WTC11 (cell line): ENCODE measurements around the gene DCTN5. TPM values are rescaled to one million over a fixed set of nuclear protein-coding genes. Genes with fewer than 3 reads are reported as not detected.

Experiments
- ATAC-seq: fragments of 200-7000 bp; cut with Tn5 transposase; 2 replicates; pipeline ENCODE4 v1.10.0; 2021; ENCODE audit warnings: mild to moderate bottlenecking, moderate library complexity
- CTCF ChIA-PET: fragments of 300-600 bp; sonication (Branson Sonifier 250); formaldehyde crosslinking; loops from one replicate; lab custom pipeline; 2021; ENCODE audit warnings: antibody characterized with exemption; lab: Charles Lee
- POLR2A ChIA-PET: fragments of 350-600 bp; sonication (Branson Sonifier 250); formaldehyde crosslinking; loops from one replicate; lab custom pipeline; 2021; ENCODE audit warnings: antibody characterized with exemption; lab: Charles Lee
- DNase-seq: peaks from one replicate; pipeline ENCODE4 v3.0.0; 2021; ENCODE audit warnings: low spot score
- H3K27ac Mint-ChIP-seq: 2 replicates; pipeline ENCODE4 v1.8.0; 2021; ENCODE audit warnings: mixed read lengths
- H3K27me3 Mint-ChIP-seq: 2 replicates; pipeline ENCODE4 v1.8.0; 2021; ENCODE audit warnings: low read depth, mild to moderate bottlenecking, moderate library complexity, mixed read lengths
- H3K36me3 Mint-ChIP-seq: 2 replicates; pipeline ENCODE4 v1.8.0; 2021; ENCODE audit warnings: mixed read lengths
- H3K4me1 Mint-ChIP-seq: 2 replicates; pipeline ENCODE4 v1.8.0; 2022; ENCODE audit warnings: mixed read lengths
- H3K4me3 Mint-ChIP-seq: 2 replicates; pipeline ENCODE4 v1.8.0; 2021; ENCODE audit warnings: mild to moderate bottlenecking, moderate library complexity, mixed read lengths
- H3K9me3 Mint-ChIP-seq: 2 replicates; pipeline ENCODE4 v1.8.0; 2021; ENCODE audit warnings: mixed read lengths
- E2F1 ChIP-seq: sonication (generic); formaldehyde crosslinking; IDR thresholded peaks from 2 replicates; pipeline ENCODE4 v1.8.0; 2022; ENCODE audit warnings: mild to moderate bottlenecking, missing genetic modification reagents
- ESRRA ChIP-seq: sonication (generic); formaldehyde crosslinking; IDR thresholded peaks from 2 replicates; pipeline ENCODE4 v1.8.1; 2022; ENCODE audit warnings: mild to moderate bottlenecking, missing genetic modification reagents, borderline replicate concordance
- FOXJ3 ChIP-seq: sonication (generic); formaldehyde crosslinking; IDR thresholded peaks from 2 replicates; pipeline ENCODE4 v1.9.0; 2021; ENCODE audit warnings: missing genetic modification reagents, mild to moderate bottlenecking, borderline replicate concordance
- FOXK1 ChIP-seq: sonication (generic); formaldehyde crosslinking; IDR thresholded peaks from 2 replicates; pipeline ENCODE4 v1.8.0; 2022; ENCODE audit warnings: mild to moderate bottlenecking, moderate library complexity, missing genetic modification reagents
- GTF2I ChIP-seq: fragments of 250-450 bp; sonication (Bioruptor Pico); conservative IDR thresholded peaks from 2 replicates; pipeline ENCODE4 v1.4.0; 2021; ENCODE audit warnings: mild to moderate bottlenecking
- JAZF1 ChIP-seq: fragments of 250-450 bp; sonication (Bioruptor Pico); IDR thresholded peaks from 2 replicates; pipeline ENCODE4 v1.9.0; 2021; ENCODE audit warnings: moderate library complexity, mild to moderate bottlenecking, inconsistent platforms
- NFYB ChIP-seq: sonication (generic); formaldehyde crosslinking; conservative IDR thresholded peaks from 2 replicates; pipeline ENCODE4 v1.8.0; 2022; ENCODE audit warnings: low read depth, missing genetic modification reagents
- NR2C2 ChIP-seq: sonication (generic); formaldehyde crosslinking; IDR thresholded peaks from 2 replicates; pipeline ENCODE4 v1.8.0; 2022; ENCODE audit warnings: mild to moderate bottlenecking, missing genetic modification reagents
- NR3C1 ChIP-seq: sonication (generic); formaldehyde crosslinking; conservative IDR thresholded peaks from 2 replicates; pipeline ENCODE4 v1.8.1; 2023; ENCODE audit warnings: low read depth, mild to moderate bottlenecking, missing genetic modification reagents
- PRRX2 ChIP-seq: fragments of 250-450 bp; sonication (Bioruptor Pico); IDR thresholded peaks from 2 replicates; pipeline ENCODE4 v1.8.0; 2021; ENCODE audit warnings: mild to moderate bottlenecking
- RELA ChIP-seq: sonication (generic); formaldehyde crosslinking; IDR thresholded peaks from 2 replicates; pipeline ENCODE4 v1.8.1; 2022; ENCODE audit warnings: missing genetic modification reagents, mild to moderate bottlenecking, borderline replicate concordance
- SMAD3 ChIP-seq: sonication (generic); formaldehyde crosslinking; IDR thresholded peaks from 2 replicates; pipeline ENCODE4 v1.8.0; 2022; ENCODE audit warnings: missing genetic modification reagents, mild to moderate bottlenecking, borderline replicate concordance
- SMAD4 ChIP-seq: sonication (generic); formaldehyde crosslinking; IDR thresholded peaks from 2 replicates; pipeline ENCODE4 v1.8.0; 2022; ENCODE audit warnings: mild to moderate bottlenecking, missing genetic modification reagents
- SP1 ChIP-seq: sonication (generic); formaldehyde crosslinking; conservative IDR thresholded peaks from 2 replicates; pipeline ENCODE4 v1.8.1; 2022; ENCODE audit warnings: missing genetic modification reagents
- TEAD1 ChIP-seq: sonication (generic); formaldehyde crosslinking; IDR thresholded peaks from 2 replicates; pipeline ENCODE4 v1.8.0; 2022; ENCODE audit warnings: mild to moderate bottlenecking, missing genetic modification reagents
- TEAD4 ChIP-seq: sonication (generic); formaldehyde crosslinking; IDR thresholded peaks from 2 replicates; pipeline ENCODE4 v1.8.0; 2022; ENCODE audit warnings: mild to moderate bottlenecking, missing genetic modification reagents
- USF2 ChIP-seq: sonication (generic); formaldehyde crosslinking; IDR thresholded peaks from 2 replicates; pipeline ENCODE4 v1.8.1; 2023; ENCODE audit warnings: mild to moderate bottlenecking, missing genetic modification reagents, moderate library complexity
- ZNF138 ChIP-seq: sonication (generic); formaldehyde crosslinking; conservative IDR thresholded peaks from 2 replicates; pipeline ENCODE4 v1.8.1; 2022; ENCODE audit warnings: mild to moderate bottlenecking, moderate library complexity, missing genetic modification reagents
- ZNF219 ChIP-seq: sonication (generic); formaldehyde crosslinking; IDR thresholded peaks from 2 replicates; pipeline ENCODE4 v1.8.0; 2023; ENCODE audit warnings: missing genetic modification reagents, mild to moderate bottlenecking, borderline replicate concordance
- ZNF263 ChIP-seq: sonication (generic); formaldehyde crosslinking; IDR thresholded peaks from 2 replicates; pipeline ENCODE4 v1.8.1; 2022; ENCODE audit warnings: low read depth, mild to moderate bottlenecking, moderate library complexity, missing genetic modification reagents
- ZNF416 ChIP-seq: fragments of 250-450 bp; sonication (Bioruptor Pico); IDR thresholded peaks from 2 replicates; pipeline ENCODE4 v1.9.0; 2021; ENCODE audit warnings: mild to moderate bottlenecking, inconsistent platforms
- ZNF671 ChIP-seq: fragments of 250-450 bp; sonication (Bioruptor Pico); IDR thresholded peaks from 2 replicates; pipeline ENCODE4 v1.8.0; 2021; ENCODE audit warnings: mild to moderate bottlenecking
- total RNA-seq: library from RNA; stranded (reverse); gene quantifications from 3 replicates; pipeline ENCODE4 v1.2.3, GENCODE V29; 2021
- TF ChIP-seq, protein P1 (sequence below): sonication (generic); formaldehyde crosslinking; IDR thresholded peaks from 2 replicates; pipeline ENCODE4 v1.8.1; 2023; ENCODE audit warnings: mild to moderate bottlenecking, missing genetic modification reagents
- TF ChIP-seq, protein P2 (sequence below): sonication (generic); formaldehyde crosslinking; IDR thresholded peaks from 2 replicates; pipeline ENCODE4 v1.8.1; 2022; ENCODE audit warnings: low read depth, mild to moderate bottlenecking, moderate library complexity, missing genetic modification reagents, borderline replicate concordance
- TF ChIP-seq, protein P3 (sequence below): sonication (generic); formaldehyde crosslinking; IDR thresholded peaks from 2 replicates; pipeline ENCODE4 v1.8.1; 2022; ENCODE audit warnings: mild to moderate bottlenecking, moderate library complexity, missing genetic modification reagents
- TF ChIP-seq, protein P4 (sequence below): sonication (generic); formaldehyde crosslinking; conservative IDR thresholded peaks from 2 replicates; pipeline ENCODE4 v1.8.1; 2023; ENCODE audit warnings: mild to moderate bottlenecking, low read depth, missing genetic modification reagents, moderate library complexity
- TF ChIP-seq, protein P5 (sequence below): sonication (generic); formaldehyde crosslinking; IDR thresholded peaks from 2 replicates; pipeline ENCODE4 v1.8.1; 2023; ENCODE audit warnings: mild to moderate bottlenecking, missing genetic modification reagents, moderate library complexity

The DCTN5 gene
- total RNA-seq, 1 experiment from 2014 or later: 65.8 TPM

- TF ChIP-seq, protein P1, sequence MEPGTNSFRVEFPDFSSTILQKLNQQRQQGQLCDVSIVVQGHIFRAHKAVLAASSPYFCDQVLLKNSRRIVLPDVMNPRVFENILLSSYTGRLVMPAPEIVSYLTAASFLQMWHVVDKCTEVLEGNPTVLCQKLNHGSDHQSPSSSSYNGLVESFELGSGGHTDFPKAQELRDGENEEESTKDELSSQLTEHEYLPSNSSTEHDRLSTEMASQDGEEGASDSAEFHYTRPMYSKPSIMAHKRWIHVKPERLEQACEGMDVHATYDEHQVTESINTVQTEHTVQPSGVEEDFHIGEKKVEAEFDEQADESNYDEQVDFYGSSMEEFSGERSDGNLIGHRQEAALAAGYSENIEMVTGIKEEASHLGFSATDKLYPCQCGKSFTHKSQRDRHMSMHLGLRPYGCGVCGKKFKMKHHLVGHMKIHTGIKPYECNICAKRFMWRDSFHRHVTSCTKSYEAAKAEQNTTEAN (CRISPR knock-in tag): no peak
- TF ChIP-seq ZNF219 (CRISPR knock-in tag) (no peak; the same call in 1 of the 2 replicates), ESRRA (CRISPR knock-in tag) (no peak), SMAD4 (no peak), ZNF138 (CRISPR knock-in tag) (no peak), USF2 (CRISPR knock-in tag) (peak; percentile 94), PRRX2 (CRISPR knock-in tag) (no peak), RELA (CRISPR knock-in tag) (no peak), ZNF671 (CRISPR knock-in tag) (no peak), TEAD1 (CRISPR knock-in tag) (peak; percentile 84), NR2C2 (CRISPR knock-in tag) (no peak), E2F1 (CRISPR knock-in tag) (no peak), FOXJ3 (CRISPR knock-in tag) (no peak), TEAD4 (CRISPR knock-in tag) (peak; percentile 48; the same call in 1 of the 2 replicates), FOXK1 (CRISPR knock-in tag) (peak; percentile 65; the same call in 1 of the 2 replicates), NR3C1 (CRISPR knock-in tag) (no peak)
- TF ChIP-seq, protein P2, sequence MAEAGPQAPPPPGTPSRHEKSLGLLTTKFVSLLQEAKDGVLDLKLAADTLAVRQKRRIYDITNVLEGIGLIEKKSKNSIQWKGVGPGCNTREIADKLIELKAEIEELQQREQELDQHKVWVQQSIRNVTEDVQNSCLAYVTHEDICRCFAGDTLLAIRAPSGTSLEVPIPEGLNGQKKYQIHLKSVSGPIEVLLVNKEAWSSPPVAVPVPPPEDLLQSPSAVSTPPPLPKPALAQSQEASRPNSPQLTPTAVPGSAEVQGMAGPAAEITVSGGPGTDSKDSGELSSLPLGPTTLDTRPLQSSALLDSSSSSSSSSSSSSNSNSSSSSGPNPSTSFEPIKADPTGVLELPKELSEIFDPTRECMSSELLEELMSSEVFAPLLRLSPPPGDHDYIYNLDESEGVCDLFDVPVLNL (CRISPR knock-in tag): no peak
Measured at GRCh38 chr16:23640931-23641765, at the start of gene DCTN5, which contains the start of gene PALB2 (continued).

DNA sequence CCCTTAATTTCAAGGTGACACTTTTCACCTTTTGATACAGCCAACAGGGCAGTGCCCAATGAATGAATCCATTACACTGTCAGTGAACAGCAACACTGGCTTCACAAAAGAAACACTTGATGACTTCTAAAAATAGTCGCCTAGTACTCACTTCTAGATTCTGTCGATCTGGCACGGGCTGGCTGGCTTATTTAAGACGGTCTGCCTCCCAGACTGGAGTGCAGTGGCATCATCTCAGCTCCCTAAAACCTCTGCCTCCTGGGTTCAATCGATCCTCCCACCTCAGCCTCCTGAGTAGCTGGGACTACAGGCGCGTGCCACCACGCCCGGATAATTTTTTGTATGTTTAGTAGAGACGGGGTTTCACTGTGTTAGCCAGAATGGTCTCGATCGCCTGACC is 47.1 kb upstream of the DCTN5 start:
- Mint-ChIP-seq H3K9me3 (no peaks in the 10 kb centered on the region), H3K4me3 (peak overlapping the region; percentile 84; the same call in 1 of the 2 replicates), H3K27ac (no peak overlapping the region), H3K27me3 (no peaks in the 10 kb centered on the region), H3K36me3 (peaks cover 35% of the 10 kb centered on the region), H3K4me1 (peaks cover 15% of the 10 kb centered on the region)
- ChIA-PET CTCF (no interaction called here), POLR2A (no interaction called here)
- ATAC-seq: no peak
- no peak for DNase-seq
- no peak for TF ChIP-seq SMAD3 (CRISPR knock-in tag)
- no peak for TF ChIP-seq ZNF416 (CRISPR knock-in tag)
- no peak for TF ChIP-seq NFYB (CRISPR knock-in tag)
- no peak for TF ChIP-seq GTF2I
- no peak for TF ChIP-seq E2F1 (CRISPR knock-in tag)
- no peak for TF ChIP-seq ESRRA (CRISPR knock-in tag)
- no peak for TF ChIP-seq SP1 (CRISPR knock-in tag)
- TF ChIP-seq, protein P3, sequence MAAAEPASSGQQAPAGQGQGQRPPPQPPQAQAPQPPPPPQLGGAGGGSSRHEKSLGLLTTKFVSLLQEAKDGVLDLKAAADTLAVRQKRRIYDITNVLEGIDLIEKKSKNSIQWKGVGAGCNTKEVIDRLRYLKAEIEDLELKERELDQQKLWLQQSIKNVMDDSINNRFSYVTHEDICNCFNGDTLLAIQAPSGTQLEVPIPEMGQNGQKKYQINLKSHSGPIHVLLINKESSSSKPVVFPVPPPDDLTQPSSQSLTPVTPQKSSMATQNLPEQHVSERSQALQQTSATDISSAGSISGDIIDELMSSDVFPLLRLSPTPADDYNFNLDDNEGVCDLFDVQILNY: no peak
- no peak for TF ChIP-seq JAZF1
- TF ChIP-seq, protein P4, sequence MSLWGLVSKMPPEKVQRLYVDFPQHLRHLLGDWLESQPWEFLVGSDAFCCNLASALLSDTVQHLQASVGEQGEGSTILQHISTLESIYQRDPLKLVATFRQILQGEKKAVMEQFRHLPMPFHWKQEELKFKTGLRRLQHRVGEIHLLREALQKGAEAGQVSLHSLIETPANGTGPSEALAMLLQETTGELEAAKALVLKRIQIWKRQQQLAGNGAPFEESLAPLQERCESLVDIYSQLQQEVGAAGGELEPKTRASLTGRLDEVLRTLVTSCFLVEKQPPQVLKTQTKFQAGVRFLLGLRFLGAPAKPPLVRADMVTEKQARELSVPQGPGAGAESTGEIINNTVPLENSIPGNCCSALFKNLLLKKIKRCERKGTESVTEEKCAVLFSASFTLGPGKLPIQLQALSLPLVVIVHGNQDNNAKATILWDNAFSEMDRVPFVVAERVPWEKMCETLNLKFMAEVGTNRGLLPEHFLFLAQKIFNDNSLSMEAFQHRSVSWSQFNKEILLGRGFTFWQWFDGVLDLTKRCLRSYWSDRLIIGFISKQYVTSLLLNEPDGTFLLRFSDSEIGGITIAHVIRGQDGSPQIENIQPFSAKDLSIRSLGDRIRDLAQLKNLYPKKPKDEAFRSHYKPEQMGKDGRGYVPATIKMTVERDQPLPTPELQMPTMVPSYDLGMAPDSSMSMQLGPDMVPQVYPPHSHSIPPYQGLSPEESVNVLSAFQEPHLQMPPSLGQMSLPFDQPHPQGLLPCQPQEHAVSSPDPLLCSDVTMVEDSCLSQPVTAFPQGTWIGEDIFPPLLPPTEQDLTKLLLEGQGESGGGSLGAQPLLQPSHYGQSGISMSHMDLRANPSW (CRISPR knock-in tag): no peak
- TF ChIP-seq, protein P5, sequence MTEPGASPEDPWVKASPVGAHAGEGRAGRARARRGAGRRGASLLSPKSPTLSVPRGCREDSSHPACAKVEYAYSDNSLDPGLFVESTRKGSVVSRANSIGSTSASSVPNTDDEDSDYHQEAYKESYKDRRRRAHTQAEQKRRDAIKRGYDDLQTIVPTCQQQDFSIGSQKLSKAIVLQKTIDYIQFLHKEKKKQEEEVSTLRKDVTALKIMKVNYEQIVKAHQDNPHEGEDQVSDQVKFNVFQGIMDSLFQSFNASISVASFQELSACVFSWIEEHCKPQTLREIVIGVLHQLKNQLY: no peak
- no peak for TF ChIP-seq ZNF263 (CRISPR knock-in tag)
